Liver (tissue), 3 donors: Measurements from ENCODE around the gene IDI2.

ENCODE experiments used
- NR2F2 ChIP-seq: IDR thresholded peaks from 2 replicates; pipeline ENCODE4 v1.6.1; 2016; ENCODE audit warnings: antibody characterized with exemption
- TF ChIP-seq, protein P1 (sequence below): fragments of 150-350 bp; IDR thresholded peaks from 2 replicates; pipeline ENCODE4 v1.5.1; 2017; ENCODE audit warnings: improper control_type of control experiment, low read depth, low read length; ENCODE audit not compliant: missing input control
- donor health status: healthy.
- donor health status: healthy.

DNA sequence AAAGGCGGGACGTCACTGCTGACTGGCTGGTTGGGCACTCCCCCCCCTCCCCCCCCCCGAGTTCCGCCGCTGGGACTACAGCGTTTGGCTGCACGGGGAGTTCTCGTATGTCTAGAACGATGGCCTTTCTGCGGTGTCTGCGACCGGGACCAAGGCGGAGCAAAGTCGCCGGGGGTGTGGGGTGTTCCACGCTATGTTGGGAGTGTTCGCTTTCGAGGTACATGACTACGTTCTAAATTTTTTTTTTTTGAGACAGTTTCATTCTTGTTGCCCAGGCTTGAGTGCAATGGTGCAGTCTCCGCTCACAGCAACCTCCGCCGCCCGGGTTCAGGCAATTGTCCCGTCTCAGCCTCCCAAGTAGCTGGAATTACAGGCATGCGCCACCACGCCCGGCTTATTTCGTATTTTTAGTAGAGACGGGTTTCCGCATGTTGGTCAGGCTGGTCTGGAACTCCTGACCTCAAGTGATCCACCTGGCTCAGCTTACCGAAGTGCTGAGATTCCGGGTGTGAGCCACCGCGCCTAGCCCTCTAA lies 23.8 kb upstream of the IDI2 start:
- TF ChIP-seq, protein P1, sequence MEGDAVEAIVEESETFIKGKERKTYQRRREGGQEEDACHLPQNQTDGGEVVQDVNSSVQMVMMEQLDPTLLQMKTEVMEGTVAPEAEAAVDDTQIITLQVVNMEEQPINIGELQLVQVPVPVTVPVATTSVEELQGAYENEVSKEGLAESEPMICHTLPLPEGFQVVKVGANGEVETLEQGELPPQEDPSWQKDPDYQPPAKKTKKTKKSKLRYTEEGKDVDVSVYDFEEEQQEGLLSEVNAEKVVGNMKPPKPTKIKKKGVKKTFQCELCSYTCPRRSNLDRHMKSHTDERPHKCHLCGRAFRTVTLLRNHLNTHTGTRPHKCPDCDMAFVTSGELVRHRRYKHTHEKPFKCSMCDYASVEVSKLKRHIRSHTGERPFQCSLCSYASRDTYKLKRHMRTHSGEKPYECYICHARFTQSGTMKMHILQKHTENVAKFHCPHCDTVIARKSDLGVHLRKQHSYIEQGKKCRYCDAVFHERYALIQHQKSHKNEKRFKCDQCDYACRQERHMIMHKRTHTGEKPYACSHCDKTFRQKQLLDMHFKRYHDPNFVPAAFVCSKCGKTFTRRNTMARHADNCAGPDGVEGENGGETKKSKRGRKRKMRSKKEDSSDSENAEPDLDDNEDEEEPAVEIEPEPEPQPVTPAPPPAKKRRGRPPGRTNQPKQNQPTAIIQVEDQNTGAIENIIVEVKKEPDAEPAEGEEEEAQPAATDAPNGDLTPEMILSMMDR = no peak
- TF ChIP-seq NR2F2 = no peak
